ENCODE measurements around the gene IDH3B. TPM values are rescaled to one million over a fixed set of nuclear protein-coding genes. Genes with fewer than 3 reads are reported as not detected.

IDH3B gene
- total and polyA plus RNA-seq, 5 donors = 146 to 166 (median 152) TPM

DNA sequence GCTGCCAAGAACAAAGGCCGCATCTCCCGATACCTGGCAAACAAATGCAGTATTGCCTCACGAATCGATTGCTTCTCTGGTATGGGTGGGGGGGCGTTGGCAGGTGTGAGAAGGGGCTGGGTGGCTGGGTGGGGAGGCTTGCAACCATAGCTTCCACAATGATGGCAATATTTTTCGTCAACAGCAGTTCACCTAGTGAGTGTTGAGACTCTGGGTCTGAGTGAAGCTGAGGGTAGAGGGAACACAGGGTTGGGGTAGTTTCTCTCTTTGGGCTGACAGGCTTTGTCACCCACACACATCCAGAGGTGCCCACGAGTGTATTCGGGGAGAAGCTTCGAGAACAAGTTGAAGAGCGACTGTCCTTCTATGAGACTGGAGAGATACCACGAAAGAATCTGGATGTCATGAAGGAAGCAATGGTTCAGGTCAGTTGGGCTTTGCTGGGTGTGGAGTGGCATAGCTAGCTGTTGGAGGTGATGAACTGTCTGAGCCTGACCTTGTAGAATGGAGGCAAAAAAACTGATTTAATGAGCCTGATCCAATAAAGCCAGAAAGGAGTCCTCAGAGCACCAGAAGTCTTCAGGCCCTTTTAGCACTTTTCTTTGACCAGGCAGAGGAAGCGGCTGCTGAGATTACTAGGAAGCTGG is 7.4 kb downstream of the IDH3B start:
- intact Hi-C loops (cut with DNase I) = no loop called here
- Histone ChIP-seq H3K4me3 (ENCODE audit: low read length) (no peak overlapping the region), H3K27me3 (ENCODE audit: control insufficient read depth, insufficient read depth) (no peaks in the 10 kb centered on the region), H3K4me1 (ENCODE audit: control insufficient read depth, insufficient read depth, low read length) (peaks cover 3% of the 10 kb centered on the region), H3K27ac (ENCODE audit: low read length) (no peak overlapping the region), H3K9me3 (ENCODE audit: control insufficient read depth, low read length) (no peaks in the 10 kb centered on the region)
- no peak for ATAC-seq
- DNase-seq = no peak
- 89% methylated on average over 12 of the region's 12 CpGs for WGBS

DNA sequence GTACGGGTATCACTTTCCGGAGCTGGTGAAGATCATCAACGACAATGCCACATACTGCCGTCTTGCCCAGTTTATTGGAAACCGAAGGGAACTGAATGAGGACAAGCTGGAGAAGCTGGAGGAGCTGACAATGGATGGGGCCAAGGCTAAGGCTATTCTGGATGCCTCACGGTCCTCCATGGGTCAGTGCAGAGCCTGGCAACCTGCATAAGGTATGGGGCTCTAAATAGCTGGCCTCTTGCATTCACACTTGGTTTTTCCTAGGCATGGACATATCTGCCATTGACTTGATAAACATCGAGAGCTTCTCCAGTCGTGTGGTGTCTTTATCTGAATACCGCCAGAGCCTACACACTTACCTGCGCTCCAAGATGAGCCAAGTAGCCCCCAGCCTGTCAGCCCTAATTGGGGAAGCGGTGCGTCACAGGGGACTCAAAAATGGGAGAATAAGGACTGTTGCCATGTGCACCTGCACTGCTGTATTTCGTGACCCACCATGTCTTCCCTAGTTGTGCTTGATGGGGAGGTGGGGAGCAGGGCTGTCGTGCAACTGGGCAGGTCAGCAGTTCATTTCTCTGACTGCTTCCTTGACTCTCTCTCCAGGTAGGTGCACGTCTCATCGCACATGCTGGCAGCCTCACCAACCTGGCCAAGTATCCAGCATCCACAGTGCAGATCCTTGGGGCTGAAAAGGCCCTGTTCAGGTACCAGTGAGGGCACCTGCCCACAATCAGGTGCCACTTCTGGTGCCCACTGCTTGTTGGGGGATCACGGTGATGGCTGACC is 8.5 kb downstream of the IDH3B start:
- Histone ChIP-seq H3K27ac (ENCODE audit: low read length) (no peak overlapping the region), H3K4me3 (ENCODE audit: low read length) (no peak overlapping the region), H3K27me3 (ENCODE audit: control insufficient read depth, insufficient read depth) (no peaks in the 10 kb centered on the region), H3K9me3 (ENCODE audit: control insufficient read depth, low read length) (no peaks in the 10 kb centered on the region), H3K4me1 (ENCODE audit: control insufficient read depth, insufficient read depth, low read length) (peaks cover 3% of the 10 kb centered on the region)
- DNase-seq (no peak), ATAC-seq (no peak)
- intact Hi-C loops (cut with DNase I) = no loop called here
- WGBS = 91% methylated on average over 17 of the region's 17 CpGs

DNA sequence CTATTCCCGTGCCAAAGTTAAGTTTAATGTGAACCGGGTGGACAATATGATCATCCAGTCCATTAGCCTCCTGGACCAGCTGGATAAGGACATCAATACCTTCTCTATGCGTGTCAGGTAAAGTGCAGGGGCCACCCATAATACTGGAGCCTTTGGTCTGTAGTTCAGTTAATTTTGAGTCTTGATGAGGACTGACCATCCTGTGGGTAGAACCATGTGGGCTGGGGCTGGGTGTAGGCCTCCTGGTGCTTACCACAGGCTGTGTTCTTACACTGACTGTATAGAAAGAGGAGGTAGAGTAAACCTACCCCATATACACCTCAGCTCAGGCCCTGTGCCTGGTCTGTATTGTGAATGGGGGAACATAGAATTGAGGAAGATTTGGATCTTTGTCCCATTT is 9.2 kb downstream of the IDH3B start:
- 86% methylated on average over 3 of the region's 3 CpGs for WGBS
- intact Hi-C loops (cut with DNase I) = no loop called here
- no peaks in the 10 kb centered on the region for H3K9me3 ChIP-seq (ENCODE audit: control insufficient read depth, low read length)
- no peak overlapping the region for H3K4me3 ChIP-seq (ENCODE audit: low read length)
- H3K27ac ChIP-seq (ENCODE audit: low read length) = no peak overlapping the region
- DNase-seq (no peak), ATAC-seq (no peak)
- no peaks in the 10 kb centered on the region for H3K27me3 ChIP-seq (ENCODE audit: control insufficient read depth, insufficient read depth)
- H3K4me1 ChIP-seq (ENCODE audit: control insufficient read depth, insufficient read depth, low read length) = peaks cover 3% of the 10 kb centered on the region

DNA sequence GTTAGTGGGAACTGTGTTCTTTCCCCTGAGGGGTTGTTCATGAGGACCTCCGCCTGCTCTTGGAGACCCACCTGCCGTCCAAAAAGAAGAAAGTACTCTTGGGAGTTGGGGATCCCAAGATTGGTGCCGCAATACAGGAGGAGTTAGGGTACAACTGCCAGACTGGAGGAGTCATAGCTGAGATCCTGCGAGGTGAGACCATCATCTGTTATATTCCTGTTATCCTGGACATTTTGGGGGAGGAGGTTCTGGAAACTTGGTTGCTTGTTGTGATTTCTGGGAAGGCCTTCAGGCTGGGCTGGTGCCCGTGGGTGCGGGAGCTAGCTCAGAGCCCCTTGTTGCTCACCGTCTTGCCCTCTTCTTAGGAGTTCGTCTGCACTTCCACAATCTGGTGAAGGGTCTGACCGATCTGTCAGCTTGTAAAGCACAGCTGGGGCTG is 9.6 kb downstream of the IDH3B start:
- WGBS = 82% methylated on average over 9 of the region's 9 CpGs
- intact Hi-C loops (cut with DNase I) = no loop called here
- H3K27ac ChIP-seq (ENCODE audit: low read length) = no peak overlapping the region
- no peak for ATAC-seq
- H3K9me3 ChIP-seq (ENCODE audit: control insufficient read depth, low read length) = no peaks in the 10 kb centered on the region
- no peaks in the 10 kb centered on the region for H3K27me3 ChIP-seq (ENCODE audit: control insufficient read depth, insufficient read depth)
- DNase-seq = no peak
- peaks cover 3% of the 10 kb centered on the region for H3K4me1 ChIP-seq (ENCODE audit: control insufficient read depth, insufficient read depth, low read length)
- no peak overlapping the region for H3K4me3 ChIP-seq (ENCODE audit: low read length)

DNA sequence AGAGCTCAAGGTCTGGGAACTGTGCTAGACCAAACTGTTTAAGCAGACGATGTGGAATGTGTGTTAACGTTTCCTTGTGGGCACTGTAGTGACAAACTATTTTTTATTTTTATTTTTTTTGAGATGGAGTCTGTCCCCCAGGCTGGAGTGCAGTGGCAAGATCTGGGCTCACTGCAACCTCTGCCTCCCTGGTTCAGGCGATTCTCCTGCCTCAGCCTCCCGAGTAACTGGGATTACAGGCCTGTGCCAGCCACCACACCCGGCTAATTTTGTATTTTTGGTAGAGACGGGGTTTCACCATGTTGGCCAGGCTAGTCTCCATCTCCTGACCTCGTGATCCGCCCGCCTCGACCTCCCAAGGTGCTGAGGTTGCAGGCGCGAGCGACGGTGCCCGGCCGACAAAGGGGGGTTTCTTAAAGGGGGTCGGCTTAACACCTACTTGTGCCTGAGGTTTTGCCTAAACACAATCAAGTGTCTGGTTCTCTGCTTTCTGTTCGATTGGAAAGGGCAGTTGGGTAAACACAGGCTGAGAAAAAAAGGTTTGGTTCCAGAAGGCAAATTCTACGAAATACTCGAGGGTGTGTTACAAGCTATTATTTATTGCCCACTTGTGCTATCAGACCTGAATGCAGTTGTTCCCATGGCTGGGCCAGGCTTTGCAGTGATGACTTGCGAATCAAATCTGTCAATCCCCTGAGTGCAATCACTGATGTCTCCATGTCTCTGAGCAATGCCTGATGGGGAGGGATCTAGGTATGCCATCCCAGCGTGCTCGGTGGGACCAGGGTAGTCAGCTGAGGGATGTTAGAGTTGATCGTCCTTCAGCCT is 10.2 kb downstream of the IDH3B start:
- H3K9me3 ChIP-seq (ENCODE audit: control insufficient read depth, low read length) = no peaks in the 10 kb centered on the region
- ATAC-seq = no peak
- DNase-seq = no peak
- H3K27ac ChIP-seq (ENCODE audit: low read length) = no peak overlapping the region
- intact Hi-C loops (cut with DNase I) = no loop called here
- no peaks in the 10 kb centered on the region for H3K27me3 ChIP-seq (ENCODE audit: control insufficient read depth, insufficient read depth)
- peak overlapping the region; percentile 57 for H3K4me3 ChIP-seq (ENCODE audit: low read length)
- H3K4me1 ChIP-seq (ENCODE audit: control insufficient read depth, insufficient read depth, low read length) = peaks cover 3% of the 10 kb centered on the region
- 37% methylated on average over 24 of the region's 24 CpGs for WGBS

DNA sequence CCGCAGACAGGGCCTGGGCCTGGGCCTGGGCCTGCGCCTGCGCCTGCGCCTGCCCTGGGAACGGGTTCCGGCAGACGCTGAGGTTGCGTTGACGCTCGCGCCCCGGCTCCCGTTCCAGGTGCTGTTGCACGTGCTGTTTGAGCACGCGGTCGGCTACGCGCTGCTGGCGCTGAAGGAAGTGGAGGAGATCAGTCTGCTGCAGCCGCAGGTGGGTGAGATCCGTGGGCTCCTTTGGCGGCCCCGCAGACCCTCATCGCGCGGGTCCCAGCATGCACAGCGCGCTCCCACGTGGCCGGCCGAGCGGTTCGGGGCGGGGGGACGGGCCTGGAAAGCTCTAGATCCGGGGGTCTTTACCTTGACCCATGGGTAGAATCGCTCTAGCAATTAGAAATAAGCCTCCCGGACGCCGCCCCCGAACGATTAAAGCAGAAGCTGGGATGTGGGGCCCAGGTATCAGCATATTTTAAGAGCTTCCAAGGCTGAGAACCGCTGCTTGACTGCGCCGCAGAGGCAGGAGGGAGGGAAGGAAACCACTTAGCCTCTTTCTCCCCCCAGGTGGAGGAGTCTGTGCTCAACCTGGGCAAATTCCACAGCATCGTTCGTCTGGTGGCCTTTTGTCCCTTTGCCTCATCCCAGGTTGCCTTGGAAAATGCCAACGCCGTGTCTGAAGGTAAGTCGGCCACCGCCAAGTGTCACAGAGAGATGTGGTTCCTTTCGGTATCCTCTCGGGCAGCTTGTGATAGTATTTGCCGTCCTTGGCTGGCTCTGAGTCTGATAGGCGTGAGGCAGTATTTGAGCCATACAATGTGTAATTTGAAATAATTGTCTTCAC is 11.1 kb downstream of the IDH3B start:
- H3K9me3 ChIP-seq (ENCODE audit: control insufficient read depth, low read length) = no peaks in the 10 kb centered on the region
- ATAC-seq = peak; percentile 75 to 77
- peak overlapping the region; percentile 57 for H3K4me3 ChIP-seq (ENCODE audit: low read length)
- DNase-seq = peak; percentile 52 to 81 (median 79)
- no peaks in the 10 kb centered on the region for H3K27me3 ChIP-seq (ENCODE audit: control insufficient read depth, insufficient read depth)
- peaks cover 3% of the 10 kb centered on the region for H3K4me1 ChIP-seq (ENCODE audit: control insufficient read depth, insufficient read depth, low read length)
- peak overlapping the region; percentile 13 for H3K27ac ChIP-seq (ENCODE audit: low read length)
- intact Hi-C loops (cut with DNase I) = no loop called here
- under 1% methylated on average over 56 of the region's 56 CpGs for WGBS

DNA sequence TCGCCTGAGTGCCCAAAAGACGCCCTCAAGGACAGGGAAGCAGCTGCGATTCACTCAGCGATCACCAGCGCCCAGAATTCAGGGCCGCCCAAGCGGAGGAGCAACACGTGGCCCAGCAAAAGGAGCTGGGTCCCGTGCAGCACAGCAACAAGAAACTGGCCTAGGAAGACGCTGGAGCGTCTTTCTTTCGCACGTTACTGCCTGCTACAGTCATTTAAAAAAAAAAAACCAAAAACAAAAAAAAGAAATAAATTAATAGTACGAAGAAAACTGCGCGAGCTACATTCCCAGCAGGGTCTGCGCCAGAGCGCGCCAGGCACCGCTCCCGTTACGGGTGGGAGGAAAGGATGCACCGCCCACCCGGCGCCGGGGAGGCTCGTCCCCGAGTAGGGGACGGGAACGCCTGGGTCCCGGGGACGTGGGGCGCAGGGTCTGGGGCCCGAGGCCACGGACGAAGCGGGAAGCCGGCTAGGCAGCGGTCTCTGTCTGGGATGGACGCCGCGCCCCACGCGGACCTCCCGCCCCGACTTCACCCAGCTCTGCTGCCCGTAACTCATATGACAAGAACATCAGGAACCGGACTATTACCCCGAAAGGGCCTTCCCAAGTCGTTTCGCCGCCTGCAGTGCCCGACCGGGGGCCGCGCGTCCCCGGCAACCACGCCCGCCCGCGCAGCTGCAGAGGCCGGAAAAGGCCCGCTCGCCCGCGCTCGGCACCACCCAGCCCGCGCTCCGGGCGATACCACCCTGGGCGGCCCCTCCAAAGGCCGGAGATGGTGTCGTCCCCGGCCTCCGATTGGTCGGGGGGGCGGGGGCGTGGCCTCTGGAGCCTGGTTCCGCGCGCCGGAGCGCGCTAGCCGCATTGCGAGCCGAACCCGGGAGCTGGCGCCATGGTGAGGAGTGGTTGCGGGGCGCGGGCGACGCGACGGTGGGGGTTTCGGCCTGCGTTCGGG is 12.0 kb downstream of the IDH3B start, which contains the start of gene NOP56:
Gene NOP56, plus strand, starts transcription at position 861 of the 952 bp plus-strand sequence. Its CDS starts 29 bp downstream, at position 890.
- ATAC-seq = peak; percentile 98
- H3K9me3 ChIP-seq (ENCODE audit: control insufficient read depth, low read length) = no peaks in the 10 kb centered on the region
- peak; percentile 92 to 98 (median 97) for DNase-seq
- H3K27me3 ChIP-seq (ENCODE audit: control insufficient read depth, insufficient read depth) = no peaks in the 10 kb centered on the region
- peak within 1 kb of the TSS; percentile 87 for H3K27ac ChIP-seq (ENCODE audit: low read length)
- under 1% methylated on average over 101 of the region's 101 CpGs for WGBS
- H3K4me1 ChIP-seq (ENCODE audit: control insufficient read depth, insufficient read depth, low read length) = peaks cover 3% of the 10 kb centered on the region
- H3K4me3 ChIP-seq (ENCODE audit: low read length) = peak within 1 kb of the TSS; percentile 57
- intact Hi-C loops (cut with DNase I) = no loop called here

DNA sequence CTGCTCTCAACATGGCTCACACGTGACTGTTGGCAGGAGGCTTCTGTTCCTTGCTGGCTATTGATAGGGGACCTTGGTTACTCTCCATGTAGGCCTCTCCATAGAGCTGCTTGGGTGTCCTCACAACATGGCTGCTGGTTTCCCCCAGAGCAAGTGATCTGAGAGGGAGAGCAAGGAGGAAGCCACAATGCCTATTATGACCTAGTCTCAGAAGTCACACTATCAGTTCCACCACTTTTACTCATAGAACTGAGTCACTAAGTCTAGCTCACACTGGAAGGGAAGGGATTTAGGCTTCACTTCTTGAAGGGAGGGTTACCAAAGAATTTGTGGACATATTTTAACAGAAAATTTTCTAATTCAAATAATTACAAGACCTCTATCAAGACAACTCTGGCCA is 20.3 kb downstream of the IDH3B start:
- H3K4me3 ChIP-seq (ENCODE audit: low read length) = no peak overlapping the region
- WGBS = 91% methylated on average over 1 of the region's 1 CpG
- no peaks in the 10 kb centered on the region for H3K27me3 ChIP-seq (ENCODE audit: control insufficient read depth, insufficient read depth)
- intact Hi-C loops (cut with DNase I) = loop anchor here in 3 of 4 donors (5.0 to 10.0 kb wide), 3 partner anchors 109 to 119 kb away; partner anchors contain the start of gene TMC2 (in 1 of the 3)
- ATAC-seq (no peak), DNase-seq (no peak)
- H3K9me3 ChIP-seq (ENCODE audit: control insufficient read depth, low read length) = no peaks in the 10 kb centered on the region
- no peak overlapping the region for H3K27ac ChIP-seq (ENCODE audit: low read length)
- no peaks in the 10 kb centered on the region for H3K4me1 ChIP-seq (ENCODE audit: control insufficient read depth, insufficient read depth, low read length)

DNA sequence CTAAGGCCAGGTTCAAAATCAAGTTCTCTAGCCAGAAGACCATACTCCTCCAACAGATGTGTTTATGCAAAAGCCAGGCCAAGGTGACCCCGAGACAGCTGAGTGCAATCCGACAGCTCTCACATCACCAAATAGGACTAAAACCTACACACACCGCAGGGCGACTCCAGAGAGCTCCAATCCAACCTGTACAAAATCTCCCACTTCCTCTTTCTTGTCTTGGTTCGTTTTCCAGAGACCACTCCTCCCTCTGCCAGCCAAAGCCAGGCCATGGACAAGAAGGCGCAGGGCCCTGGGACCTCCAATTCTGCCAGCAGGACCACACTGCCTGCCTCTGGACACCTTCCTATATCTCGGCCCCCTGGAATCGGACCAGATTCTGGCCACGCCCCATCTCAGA is 23.1 kb downstream of the IDH3B start:
- Histone ChIP-seq H3K9me3 (ENCODE audit: control insufficient read depth, low read length) (no peaks in the 10 kb centered on the region), H3K27ac (ENCODE audit: low read length) (no peak overlapping the region), H3K4me3 (ENCODE audit: low read length) (no peak overlapping the region), H3K27me3 (ENCODE audit: control insufficient read depth, insufficient read depth) (no peaks in the 10 kb centered on the region), H3K4me1 (ENCODE audit: control insufficient read depth, insufficient read depth, low read length) (no peaks in the 10 kb centered on the region)
- ATAC-seq = no peak
- WGBS = 87% methylated on average over 9 of the region's 9 CpGs
- intact Hi-C loops (cut with DNase I) = loop anchor here in 3 of 4 donors (5.0 to 10.0 kb wide), 3 partner anchors 106 to 116 kb away; partner anchors contain the start of gene TMC2 (in 1 of the 3)
- no peak for DNase-seq

Data from right cardiac atrium (tissue), 5 donors.